Measurements from ENCODE around the gene UBE2I. TPM values are rescaled to one million over a fixed set of nuclear protein-coding genes. Genes with fewer than 3 reads are reported as not detected.

UBE2I gene
- total RNA-seq, 1 experiment from 2014 or later: 271 TPM

GRCh38 chr16:1311738-1312466 is 2.5 kb downstream of the UBE2I start:
- POLR2A ChIA-PET (ENCODE audit: unreplicated experiment): no interaction called here
- Histone ChIP-seq H3K27ac (no peak overlapping the region), H4K20me1 (ENCODE audit: insufficient read depth) (peaks cover 70% of the 10 kb centered on the region), H3K27me3 (ENCODE audit: insufficient read depth, low read depth) (no peaks in the 10 kb centered on the region), H2AFZ (no peak overlapping the region), H3K9me3 (ENCODE audit: insufficient read depth, low read depth) (no peaks in the 10 kb centered on the region), H3K4me2 (peak overlapping the region; percentile 97), H3K4me1 (replicated peaks; ENCODE audit: insufficient read depth) (peaks cover 14% of the 10 kb centered on the region), H3K9me2 (ENCODE audit: insufficient read depth) (no peaks in the 10 kb centered on the region), H3F3A (ENCODE audit: insufficient read depth, low read depth) (no peaks in the 10 kb centered on the region), H3K4me3 (peak overlapping the region; percentile 100; the same call in 1 of the 2 replicates), H3K36me3 (ENCODE audit: low read depth) (peaks cover 15% of the 10 kb centered on the region; the same call in 1 of the 2 replicates), H3K79me2 (ENCODE audit: low read depth) (peaks cover 69% of the 10 kb centered on the region)
- TF ChIP-seq EZH2 (IDR thresholded peaks at IDR 0.05; ENCODE audit: low read depth): no peak
- TF ChIP-seq, protein P1, sequence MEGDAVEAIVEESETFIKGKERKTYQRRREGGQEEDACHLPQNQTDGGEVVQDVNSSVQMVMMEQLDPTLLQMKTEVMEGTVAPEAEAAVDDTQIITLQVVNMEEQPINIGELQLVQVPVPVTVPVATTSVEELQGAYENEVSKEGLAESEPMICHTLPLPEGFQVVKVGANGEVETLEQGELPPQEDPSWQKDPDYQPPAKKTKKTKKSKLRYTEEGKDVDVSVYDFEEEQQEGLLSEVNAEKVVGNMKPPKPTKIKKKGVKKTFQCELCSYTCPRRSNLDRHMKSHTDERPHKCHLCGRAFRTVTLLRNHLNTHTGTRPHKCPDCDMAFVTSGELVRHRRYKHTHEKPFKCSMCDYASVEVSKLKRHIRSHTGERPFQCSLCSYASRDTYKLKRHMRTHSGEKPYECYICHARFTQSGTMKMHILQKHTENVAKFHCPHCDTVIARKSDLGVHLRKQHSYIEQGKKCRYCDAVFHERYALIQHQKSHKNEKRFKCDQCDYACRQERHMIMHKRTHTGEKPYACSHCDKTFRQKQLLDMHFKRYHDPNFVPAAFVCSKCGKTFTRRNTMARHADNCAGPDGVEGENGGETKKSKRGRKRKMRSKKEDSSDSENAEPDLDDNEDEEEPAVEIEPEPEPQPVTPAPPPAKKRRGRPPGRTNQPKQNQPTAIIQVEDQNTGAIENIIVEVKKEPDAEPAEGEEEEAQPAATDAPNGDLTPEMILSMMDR (conservative IDR thresholded peaks at IDR 0.05): no peak
- CTCF ChIA-PET: interaction anchor here (0.6 kb wide), 1 partner anchor 100 kb away, joined by 3 read pairs; no protein-coding TSS in a partner anchor
- no peak for DNase-seq
- intact Hi-C loops (cut with micrococcal nuclease; ENCODE audit: unreplicated experiment): no loop called here
- BruUV-seq (replicated peaks): no TSS peak

- no TSS peak for BruUV-seq (replicated peaks)
- Histone ChIP-seq H3K27me3 (ENCODE audit: insufficient read depth, low read depth) (no peaks in the 10 kb centered on the region), H3K27ac (no peak overlapping the region), H4K20me1 (ENCODE audit: insufficient read depth) (peaks cover 75% of the 10 kb centered on the region), H3K4me1 (replicated peaks; ENCODE audit: insufficient read depth) (peaks cover 14% of the 10 kb centered on the region), H2AFZ (no peak overlapping the region), H3F3A (ENCODE audit: insufficient read depth, low read depth) (no peaks in the 10 kb centered on the region), H3K4me3 (no peak overlapping the region), H3K9me2 (ENCODE audit: insufficient read depth) (no peaks in the 10 kb centered on the region), H3K9me3 (ENCODE audit: insufficient read depth, low read depth) (no peaks in the 10 kb centered on the region), H3K4me2 (no peak overlapping the region), H3K79me2 (ENCODE audit: low read depth) (peaks cover 69% of the 10 kb centered on the region), H3K36me3 (ENCODE audit: low read depth) (peaks cover 20% of the 10 kb centered on the region)
- TF ChIP-seq, protein P1 (conservative IDR thresholded peaks at IDR 0.05): no peak
- no peak for TF ChIP-seq EZH2 (IDR thresholded peaks at IDR 0.05; ENCODE audit: low read depth)
- no peak for DNase-seq
- ChIA-PET POLR2A (ENCODE audit: unreplicated experiment) (no interaction called here), CTCF (interaction anchor here (0.6 kb wide), 1 partner anchor 100 kb away, joined by 3 read pairs; no protein-coding TSS in a partner anchor)
- intact Hi-C loops (cut with micrococcal nuclease; ENCODE audit: unreplicated experiment): no loop called here
Observed at GRCh38 chr16:1312467-1312816, 3.0 kb downstream of the UBE2I start.

GRCh38 chr16:1312903-1313302 is 3.5 kb downstream of the UBE2I start:
- H3K9me2 ChIP-seq (ENCODE audit: insufficient read depth): no peaks in the 10 kb centered on the region
- H3K79me2 ChIP-seq (ENCODE audit: low read depth): peaks cover 69% of the 10 kb centered on the region
- intact Hi-C loops (cut with micrococcal nuclease; ENCODE audit: unreplicated experiment): no loop called here
- H3K4me3 ChIP-seq: no peak overlapping the region
- H3K4me1 ChIP-seq (replicated peaks; ENCODE audit: insufficient read depth): peaks cover 14% of the 10 kb centered on the region
- ChIA-PET CTCF (no interaction called here), POLR2A (ENCODE audit: unreplicated experiment) (no interaction called here)
- no peak for DNase-seq
- H2AFZ ChIP-seq: no peak overlapping the region
- BruUV-seq (replicated peaks): no TSS peak
- H3K4me2 ChIP-seq: no peak overlapping the region
- H3F3A ChIP-seq (ENCODE audit: insufficient read depth, low read depth): no peaks in the 10 kb centered on the region
- H3K9me3 ChIP-seq (ENCODE audit: insufficient read depth, low read depth): no peaks in the 10 kb centered on the region
- peaks cover 25% of the 10 kb centered on the region for H3K36me3 ChIP-seq (ENCODE audit: low read depth)
- peaks cover 80% of the 10 kb centered on the region for H4K20me1 ChIP-seq (ENCODE audit: insufficient read depth)
- H3K27ac ChIP-seq: no peak overlapping the region
- TF ChIP-seq, protein P1 (conservative IDR thresholded peaks at IDR 0.05): no peak
- TF ChIP-seq EZH2 (IDR thresholded peaks at IDR 0.05; ENCODE audit: low read depth): no peak
- no peaks in the 10 kb centered on the region for H3K27me3 ChIP-seq (ENCODE audit: insufficient read depth, low read depth)
